Endothelial cell of umbilical vein (primary cell): ENCODE data around the gene ZFR.

ENCODE experiments used
- CTCF ChIP-seq, 2 donors: IDR thresholded peaks; 1 replicate in 1 of 2; 2 replicates in 1 of 2; pipeline ENCODE4 v1.5.1; 2011; ENCODE audit warnings: low read length in 2 of 2, mild to moderate bottlenecking in 2 of 2, moderate library complexity in 2 of 2, control low read depth in 1 of 2, inconsistent platforms in 1 of 2, low read depth in 1 of 2; ENCODE audit not compliant: insufficient read depth in 1 of 2; ENCODE audit errors: extremely low read depth in 1 of 2
- EZH2 ChIP-seq: IDR thresholded peaks from 2 replicates; pipeline ENCODE4 v1.6.1; 2012; ENCODE audit warnings: borderline replicate concordance, low read depth, mild to moderate bottlenecking, moderate library complexity, low read length, inconsistent platforms; ENCODE audit not compliant: severe bottlenecking
- POLR2A ChIP-seq: IDR thresholded peaks from 2 replicates; pipeline ENCODE4 v1.6.1; 2012; ENCODE audit warnings: low read depth, mild to moderate bottlenecking, control low read depth, low read length
- POLR2AphosphoS5 ChIP-seq: IDR thresholded peaks from 2 replicates; pipeline ENCODE4 v1.6.1; 2012; ENCODE audit warnings: low read depth, mild to moderate bottlenecking, control low read depth, low read length, moderate library complexity; ENCODE audit not compliant: insufficient read depth

GRCh38 chr5:32392039-32392438, 52.5 kb downstream of the ZFR start:
- TF ChIP-seq CTCF (IDR thresholded peaks at IDR 0.05; ENCODE audit: extremely low read depth in 1 of 2, insufficient read depth in 1 of 2, low read depth in 1 of 2, low read length in 2 of 2) = no peak
- no peak for TF ChIP-seq POLR2AphosphoS5
- no peak for TF ChIP-seq POLR2A
- TF ChIP-seq EZH2 = no peak
